HG03457 (cell line): ENCODE results near the gene DPY19L1.
"Not testable (repeated sequence)": the region's sequence is repeated elsewhere in the genome, so short reads cannot be mapped to it uniquely, and the experiment has no call there.

ENCODE experiments used
- ATAC-seq: cut with Tn5 transposase; IDR thresholded peaks from one replicate; pipeline ENCODE4 v1.9.1; 2021; ENCODE audit warnings: moderate number of reproducible peaks; ENCODE audit not compliant: unreplicated experiment

DPY19L1 gene

DNA sequence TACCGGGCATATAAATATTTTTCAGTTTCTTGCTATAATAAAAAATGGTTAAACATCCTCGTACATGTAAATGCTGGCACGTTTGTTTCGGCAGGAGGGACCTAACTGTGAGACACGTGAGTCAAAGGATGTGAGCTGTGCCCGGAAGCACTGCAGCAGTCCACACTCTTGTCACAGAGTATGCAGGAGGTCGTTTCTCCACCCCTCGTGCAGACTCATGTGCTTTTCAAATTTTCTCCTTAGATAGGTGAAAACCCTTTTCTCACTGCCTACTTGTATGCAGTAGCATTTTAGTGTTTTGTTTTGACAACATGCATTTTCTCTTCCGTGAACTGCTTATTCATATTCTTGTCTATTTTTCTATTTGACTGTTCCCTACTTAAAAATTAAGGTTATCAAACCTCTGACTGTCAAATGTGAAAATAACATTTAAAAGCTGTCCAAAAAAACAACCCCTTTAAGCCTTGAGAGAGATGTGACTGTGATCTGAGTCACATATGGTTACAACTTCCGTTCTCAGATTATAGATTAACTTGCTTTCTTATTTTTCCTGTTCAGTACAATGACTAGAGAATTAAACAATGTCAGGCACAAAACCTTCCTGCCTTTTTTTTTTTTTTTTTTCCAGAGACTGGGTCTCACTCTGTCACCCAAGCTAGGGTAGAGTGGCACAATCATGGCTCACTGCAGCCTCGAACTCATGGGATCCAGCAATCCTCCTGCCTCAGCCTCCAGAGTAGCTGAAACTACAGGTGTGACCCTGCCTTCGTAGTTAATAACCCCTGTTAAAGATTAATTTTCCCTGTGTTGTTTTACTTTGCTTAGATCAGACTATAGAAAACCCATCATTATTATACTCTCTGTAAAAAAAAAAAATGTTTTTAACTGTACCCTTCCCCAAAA lies 45.1 kb downstream of the DPY19L1 start:
- peak; percentile 79 for ATAC-seq

DNA sequence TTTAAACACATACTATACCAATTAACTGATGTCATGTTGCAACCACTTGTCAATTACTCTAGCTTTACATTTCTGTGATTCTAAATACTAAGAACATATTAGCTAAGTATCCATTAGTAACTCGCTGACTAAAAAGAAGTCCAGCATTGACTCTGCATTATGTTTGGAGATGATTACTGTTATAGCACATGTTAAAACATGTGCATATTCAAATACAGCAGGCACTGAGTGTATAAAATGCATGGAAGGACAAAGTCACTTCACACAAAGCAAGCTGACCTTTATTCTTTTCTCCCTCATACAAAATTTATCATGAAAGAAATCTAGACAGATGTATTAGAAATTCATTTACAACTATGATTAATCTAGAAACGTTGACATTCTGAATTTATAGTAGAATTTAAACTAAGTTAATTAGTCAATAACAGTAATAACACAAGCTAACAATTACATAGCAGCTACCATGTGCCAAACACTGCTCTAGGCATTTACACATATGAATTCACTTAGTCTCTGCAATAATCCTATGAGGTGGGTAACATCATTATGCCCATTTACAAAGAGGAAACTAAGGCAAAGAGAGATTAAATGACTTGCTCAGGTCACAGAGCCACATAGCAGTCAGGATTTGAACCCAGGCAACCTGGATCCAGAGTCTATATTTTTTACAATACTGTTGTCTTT lies 48.7 kb downstream of the DPY19L1 start:
- not testable (repeated sequence) for ATAC-seq

DNA sequence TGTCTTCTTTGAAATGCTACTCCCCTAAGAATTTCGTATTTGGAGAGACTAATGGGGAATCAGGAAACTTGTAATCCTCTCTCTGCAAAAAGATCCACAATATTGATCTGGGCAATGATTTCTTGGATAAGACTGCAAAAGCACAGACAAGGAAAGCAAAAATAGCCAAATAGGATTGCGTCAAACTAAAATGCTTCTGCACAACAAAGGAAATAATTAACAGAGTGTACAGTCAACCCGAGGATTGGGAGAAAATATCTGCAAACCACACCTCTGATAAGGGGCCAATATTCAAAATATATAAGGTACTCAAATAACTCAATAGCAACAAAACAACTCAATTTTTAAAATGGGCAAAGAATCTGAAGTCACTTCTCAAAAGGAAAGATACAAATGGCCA lies 52.1 kb downstream of the DPY19L1 start:
- not testable (repeated sequence) for ATAC-seq

GRCh38 chr7:34984140-34984539 lies 53.1 kb downstream of the DPY19L1 start:
- ATAC-seq = not testable (repeated sequence)

DNA sequence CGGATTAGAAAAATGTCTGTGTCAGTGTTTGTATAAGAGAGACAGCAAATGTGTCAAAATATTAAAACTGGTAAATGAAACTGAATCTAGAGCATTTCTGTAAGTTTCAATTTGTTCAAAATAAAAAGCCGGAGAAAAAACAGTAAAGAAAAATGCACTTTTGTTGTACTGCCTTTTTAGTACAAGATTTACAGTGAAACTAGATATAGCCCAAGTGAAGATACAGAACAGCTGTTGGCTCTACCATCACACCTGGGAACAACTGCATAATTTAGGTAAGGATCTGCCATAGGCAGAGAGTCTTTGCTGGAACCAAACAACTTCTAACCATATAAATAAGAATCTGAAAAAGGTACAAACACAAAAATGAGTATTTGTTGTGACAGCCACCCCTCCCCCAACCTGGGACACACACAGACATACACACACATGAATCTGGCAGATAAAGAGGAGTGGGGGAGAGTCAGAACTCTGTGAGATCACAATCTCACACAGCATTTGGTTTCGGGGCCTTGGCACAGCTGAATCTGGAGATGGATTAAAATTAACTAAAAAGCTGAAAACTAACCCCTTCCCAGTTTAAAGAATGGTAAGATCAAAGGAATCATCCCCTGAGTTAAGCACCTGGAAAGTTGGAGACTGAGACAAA lies 54.8 kb downstream of the DPY19L1 start:
- ATAC-seq = no peak

GRCh38 chr7:34979124-34979523 lies 58.2 kb downstream of the DPY19L1 start:
- ATAC-seq = not testable (repeated sequence)

DNA sequence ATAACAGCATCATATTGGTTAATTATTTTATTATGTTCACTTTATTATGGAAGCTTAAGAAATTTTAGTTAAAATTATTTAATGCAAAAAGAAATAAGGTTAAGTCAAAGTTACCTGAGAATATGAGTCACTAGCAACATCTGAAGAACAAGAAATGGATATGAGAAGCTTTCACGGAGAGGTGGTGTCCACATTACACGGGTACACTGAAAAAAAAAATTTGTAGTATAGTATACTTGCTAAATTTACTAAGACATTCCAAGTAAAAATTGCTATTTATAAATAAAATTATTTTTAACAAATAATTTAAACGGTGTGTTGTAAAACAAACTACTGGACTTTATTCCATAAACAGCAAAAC lies 63.9 kb downstream of the DPY19L1 start:
- no peak for ATAC-seq

GRCh38 chr7:34972739-34973399 lies 64.4 kb downstream of the DPY19L1 start:
- not testable (repeated sequence) for ATAC-seq

DNA sequence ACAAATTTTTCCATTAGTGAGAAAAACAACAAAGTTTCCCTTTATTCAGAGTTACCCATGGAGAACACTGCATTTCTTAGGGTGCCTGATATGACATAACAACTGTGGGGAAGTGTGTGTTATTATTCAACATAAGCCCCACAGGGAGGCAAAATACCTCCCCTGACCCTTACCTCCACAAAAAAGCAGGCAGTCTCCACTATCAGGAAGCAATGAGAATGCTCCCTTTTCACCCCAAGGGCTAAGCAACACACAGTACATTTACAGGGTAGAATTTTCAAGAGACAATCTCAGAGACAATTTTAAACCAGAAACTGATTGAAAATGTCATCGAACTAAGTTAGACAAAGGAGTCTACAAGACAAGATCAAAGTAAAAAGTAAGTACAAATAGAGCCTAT lies 69.5 kb downstream of the DPY19L1 start:
- not testable (repeated sequence) for ATAC-seq

GRCh38 chr7:34966504-34966903 lies 70.8 kb downstream of the DPY19L1 start:
- not testable (repeated sequence) for ATAC-seq

- no peak for ATAC-seq
Observed at GRCh38 chr7:34958021-34958420, 79.3 kb downstream of the DPY19L1 start.

- no peak for ATAC-seq
Observed at GRCh38 chr7:34952822-34953221, 84.5 kb downstream of the DPY19L1 start.

GRCh38 chr7:34949361-34949760 lies 87.9 kb downstream of the DPY19L1 start:
- ATAC-seq = no peak

DNA sequence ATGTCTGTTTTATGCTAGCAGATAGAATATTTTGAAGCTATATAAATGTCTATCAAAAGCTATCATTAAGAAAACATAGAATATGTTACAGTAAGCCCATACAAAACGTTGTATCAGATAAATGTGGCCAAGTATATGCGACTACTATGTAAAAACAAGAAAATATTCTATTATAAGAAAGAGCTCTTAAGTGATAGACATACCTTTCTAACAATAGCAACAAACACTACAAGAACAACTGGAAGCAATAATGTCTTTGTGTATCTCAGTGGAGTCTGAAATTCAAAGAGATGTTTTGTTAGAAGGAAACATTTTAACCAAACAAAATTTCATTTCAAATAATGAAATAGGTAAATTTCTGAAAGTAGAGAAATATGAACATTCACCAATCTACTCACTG lies 89.9 kb downstream of the DPY19L1 start:
- not testable (repeated sequence) for ATAC-seq

DNA sequence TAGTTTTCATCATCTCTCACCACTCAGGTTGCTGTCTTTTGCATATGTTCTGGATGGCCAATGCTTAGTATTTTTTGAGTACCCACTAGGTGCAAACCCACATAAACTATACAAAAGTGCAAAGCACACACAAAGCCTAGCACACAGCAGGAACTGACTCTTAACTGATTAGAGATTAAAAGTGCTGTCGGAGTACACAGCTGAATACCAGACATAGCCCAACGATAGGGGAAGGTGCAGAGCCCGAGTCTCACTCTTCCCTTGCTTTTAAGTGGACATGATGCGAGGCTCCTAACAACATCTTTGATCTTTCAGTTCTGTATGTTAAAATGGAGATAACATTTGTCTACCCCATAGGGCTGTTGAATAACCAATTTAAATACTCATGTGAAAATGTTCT lies 90.8 kb downstream of the DPY19L1 start:
- ATAC-seq = no peak

DNA sequence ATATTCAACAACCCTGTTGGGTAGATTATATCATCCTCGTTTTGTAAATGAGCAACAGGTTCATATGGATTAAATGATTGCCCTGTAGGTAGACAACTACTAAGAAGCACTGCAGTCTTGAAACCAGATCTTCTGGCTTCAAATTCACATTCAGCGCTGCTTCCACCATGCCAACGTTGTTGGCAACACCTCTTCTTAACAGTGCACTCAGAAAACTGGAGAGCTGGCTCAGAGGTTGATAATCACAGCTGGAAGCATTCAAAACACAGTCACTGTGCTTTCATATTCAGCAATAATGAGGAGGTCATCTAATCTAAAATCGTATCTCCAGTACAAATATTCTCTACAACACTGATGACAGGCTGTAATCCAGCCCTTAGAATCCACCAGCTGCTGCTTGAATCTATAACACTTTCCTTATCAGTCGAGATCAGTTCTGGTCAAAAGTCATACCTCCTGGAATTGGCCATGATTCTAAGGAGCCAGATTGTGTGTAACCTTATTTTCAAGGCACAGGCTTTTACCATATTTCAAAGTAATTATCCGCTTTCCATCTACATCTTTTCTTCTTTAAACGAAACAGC lies 91.3 kb downstream of the DPY19L1 start:
- not testable (repeated sequence) for ATAC-seq

DNA sequence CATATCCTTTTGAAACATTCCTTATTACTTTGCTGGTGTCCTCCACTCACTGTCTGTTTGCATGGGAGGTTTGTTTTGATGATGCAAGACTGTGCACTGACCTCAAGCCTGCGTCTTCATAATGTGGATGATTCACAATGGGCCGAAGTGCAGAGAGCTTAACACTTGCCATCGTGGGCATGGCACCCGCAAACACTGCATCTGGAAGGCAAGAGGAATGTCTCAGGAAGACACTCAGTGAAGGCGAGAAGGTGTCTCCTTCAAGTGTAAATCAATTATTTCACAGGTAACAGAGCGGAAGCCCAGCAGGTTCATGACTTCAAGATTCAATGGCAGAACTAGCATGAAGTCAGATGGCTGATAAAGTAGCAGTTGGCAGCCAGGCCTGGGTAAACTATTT lies 98.1 kb downstream of the DPY19L1 start:
- ATAC-seq = no peak

DNA sequence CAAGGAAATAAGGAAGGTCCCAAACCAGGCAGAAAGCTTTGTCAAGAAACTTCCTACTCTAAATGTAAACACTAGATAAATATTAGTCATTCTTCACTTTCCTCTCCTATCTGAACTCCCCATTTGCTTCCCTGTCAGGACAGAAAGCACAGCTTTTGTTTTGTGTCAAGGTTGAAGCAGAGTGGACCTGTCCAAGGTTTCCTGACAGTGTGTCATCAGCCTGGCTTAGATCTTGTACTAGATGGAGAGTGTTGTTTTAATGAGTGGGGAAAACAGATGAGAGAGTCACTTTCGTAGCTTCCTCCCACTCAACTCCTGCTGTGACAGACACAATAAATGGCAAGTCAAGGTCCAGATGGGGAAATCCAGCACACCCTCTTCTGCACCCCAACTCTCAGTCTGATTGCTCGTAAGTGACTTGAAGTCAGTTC lies 101.5 kb downstream of the DPY19L1 start:
- ATAC-seq = not testable (repeated sequence)

DNA sequence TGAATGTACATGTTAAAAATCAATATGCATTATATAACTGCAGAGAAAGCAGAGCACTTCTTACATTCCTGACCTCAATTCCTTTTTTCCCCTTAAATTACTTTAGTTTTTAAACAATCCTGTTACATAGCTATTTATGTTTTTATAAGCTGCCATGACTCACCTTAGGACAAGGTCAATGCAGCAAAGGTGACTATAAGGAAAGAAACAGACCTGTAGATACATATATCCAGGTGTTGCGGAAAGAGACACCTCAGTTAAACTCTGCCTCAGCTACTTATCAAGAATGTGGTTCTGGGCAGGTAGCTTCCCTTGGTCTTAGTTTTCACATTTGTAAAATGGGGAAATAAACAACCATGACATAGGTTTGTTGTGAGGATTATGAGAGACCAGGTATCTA lies 105.5 kb downstream of the DPY19L1 start:
- no peak for ATAC-seq

- not testable (repeated sequence) for ATAC-seq
Observed at GRCh38 chr7:34929783-34930182, 107.5 kb downstream of the DPY19L1 start.

- no peak for ATAC-seq
Observed at GRCh38 chr7:34928560-34928959, 108.7 kb downstream of the DPY19L1 start.
